ENCODE measurements around the gene DNAJC4.
A peak's percentile ranks its signal among the peaks of the same experiment; 100 is the strongest.

The DNAJC4 gene

GRCh38 chr11:64223001-64223651 is 7.2 kb upstream of the DNAJC4 start:
- in situ Hi-C loops (cut with MboI; ENCODE audit: low pct_unique_long_range_greater_than_20kb, low sequenced_read_pairs, unreplicated experiment) = no loop called here
- DNase-seq (ENCODE audit: low spot score) = no peak
- no peak for TF ChIP-seq CTCF (IDR thresholded peaks at IDR 0.05; ENCODE audit: extremely low read depth, insufficient read depth, missing control alignments)

GRCh38 chr11:64224151-64224890 is 6.0 kb upstream of the DNAJC4 start:
- no peak for TF ChIP-seq CTCF (IDR thresholded peaks at IDR 0.05; ENCODE audit: extremely low read depth, insufficient read depth, missing control alignments)
- in situ Hi-C loops (cut with MboI; ENCODE audit: low pct_unique_long_range_greater_than_20kb, low sequenced_read_pairs, unreplicated experiment) = no loop called here
- no peak for DNase-seq (ENCODE audit: low spot score)

- no peak for TF ChIP-seq CTCF (IDR thresholded peaks at IDR 0.05; ENCODE audit: extremely low read depth, insufficient read depth, missing control alignments)
- in situ Hi-C loops (cut with MboI; ENCODE audit: low pct_unique_long_range_greater_than_20kb, low sequenced_read_pairs, unreplicated experiment) = no loop called here
- no peak for DNase-seq (ENCODE audit: low spot score)
Measured at GRCh38 chr11:64224891-64225607, 5.3 kb upstream of the DNAJC4 start.

- peak; percentile 95 for DNase-seq (ENCODE audit: low spot score)
- in situ Hi-C loops (cut with MboI; ENCODE audit: low pct_unique_long_range_greater_than_20kb, low sequenced_read_pairs, unreplicated experiment) = no loop called here
- peak; percentile 29 for TF ChIP-seq CTCF (IDR thresholded peaks at IDR 0.05; ENCODE audit: extremely low read depth, insufficient read depth, missing control alignments)
Measured at GRCh38 chr11:64225608-64226506, 4.5 kb upstream of the DNAJC4 start, which contains the start of the genes NUDT22 and TRPT1. TSS of gene NUDT22 (plus strand) at chr11:64226274. CDS start at chr11:64226653, 379 bp downstream. TSS of gene TRPT1 (minus strand) at chr11:64226186. CDS start at chr11:64225860, 326 bp downstream.

- in situ Hi-C loops (cut with MboI; ENCODE audit: low pct_unique_long_range_greater_than_20kb, low sequenced_read_pairs, unreplicated experiment) = no loop called here
- TF ChIP-seq CTCF (IDR thresholded peaks at IDR 0.05; ENCODE audit: extremely low read depth, insufficient read depth, missing control alignments) = peak; percentile 1
- DNase-seq (ENCODE audit: low spot score) = peak; percentile 85
Measured at GRCh38 chr11:64226507-64227051, 3.8 kb upstream of the DNAJC4 start.
